GM18498 (cell line): ENCODE measurements around the gene GALNT18.

ENCODE experiments used
- ATAC-seq: cut with Tn5 transposase; IDR thresholded peaks from one replicate; pipeline ENCODE4 v1.9.1; 2021; ENCODE audit warnings: mild to moderate bottlenecking, moderate library complexity; ENCODE audit not compliant: unreplicated experiment

Gene GALNT18

DNA sequence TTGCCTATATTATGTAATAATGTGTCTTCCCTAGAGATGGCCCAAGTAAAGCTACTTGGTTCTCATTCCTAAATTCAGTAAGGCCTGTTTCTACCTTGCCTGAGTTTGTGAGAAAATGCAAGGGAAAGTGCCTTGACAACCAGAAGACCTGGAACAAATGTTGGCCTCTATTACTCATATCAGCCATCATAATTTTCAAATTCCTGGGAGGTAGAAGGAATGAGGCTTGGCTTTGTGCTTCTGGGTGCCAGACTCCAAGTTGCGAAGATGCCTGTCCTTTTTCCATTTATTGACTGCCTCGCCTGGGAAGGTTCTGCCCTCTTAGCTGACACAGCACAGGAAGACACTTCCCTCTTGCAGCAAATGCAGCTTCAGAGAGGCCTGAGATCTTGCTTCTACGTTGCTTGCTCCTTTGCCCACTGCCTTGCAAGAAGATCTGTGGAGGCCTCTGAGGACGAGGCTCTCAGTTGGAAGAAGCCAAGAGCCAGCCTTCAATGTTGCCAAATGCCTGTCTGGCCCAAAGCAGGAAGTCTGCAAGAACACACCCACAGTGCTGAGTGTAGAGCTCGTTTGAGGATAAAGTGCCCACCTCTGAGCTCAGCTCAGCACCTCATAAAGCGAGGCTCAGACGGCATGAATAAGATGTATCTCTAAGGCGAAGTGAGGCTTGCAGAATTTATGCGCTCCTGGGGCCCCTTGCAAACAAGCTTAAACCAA, 120.1 kb downstream of the GALNT18 start:
- ATAC-seq, result no peak

- ATAC-seq, result no peak
Measured at GRCh38 chr11:11500744-11501487, 120.9 kb downstream of the GALNT18 start.

DNA sequence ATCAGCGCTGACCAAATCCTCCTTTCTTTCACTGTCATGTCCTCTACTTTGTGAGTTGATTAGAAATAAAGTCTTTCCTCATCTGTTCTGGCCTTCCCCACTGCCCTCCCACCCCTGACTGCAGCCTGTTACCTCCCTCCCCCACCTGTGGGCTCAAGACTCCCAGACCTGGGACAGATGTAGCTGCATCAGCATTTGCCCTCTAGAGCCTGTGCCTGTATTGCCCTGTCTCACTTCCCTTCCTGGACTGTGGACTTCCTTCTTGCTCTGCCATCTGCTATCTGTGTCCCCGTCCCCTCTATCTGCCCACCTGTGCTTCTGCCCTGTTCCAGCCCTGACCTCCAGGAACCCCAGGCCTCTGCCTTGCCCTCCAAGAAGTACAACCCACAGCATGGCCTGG, 122.5 kb downstream of the GALNT18 start:
- no peak for ATAC-seq

DNA sequence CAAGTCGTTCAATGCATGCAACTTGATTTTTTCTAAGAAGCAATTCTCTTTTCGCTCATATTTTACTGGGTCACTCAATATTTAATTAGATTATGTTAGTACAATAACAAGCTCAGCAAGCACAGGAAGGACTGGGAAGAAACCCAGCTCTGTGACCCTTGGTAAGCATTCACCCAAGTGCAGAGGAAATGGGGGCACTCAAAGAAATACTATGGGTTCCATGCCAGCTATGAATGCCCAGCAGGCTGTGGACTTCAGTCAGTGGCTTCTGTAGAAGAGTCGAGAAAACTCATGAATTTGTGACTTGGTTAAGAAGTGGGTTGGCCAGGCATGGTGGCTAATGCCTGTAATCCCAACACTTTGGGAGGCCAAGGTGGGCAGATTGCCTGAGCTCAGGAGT, 123.6 kb downstream of the GALNT18 start:
- no peak for ATAC-seq

- no peak for ATAC-seq
Measured at GRCh38 chr11:11496879-11497278, 124.9 kb downstream of the GALNT18 start.

DNA sequence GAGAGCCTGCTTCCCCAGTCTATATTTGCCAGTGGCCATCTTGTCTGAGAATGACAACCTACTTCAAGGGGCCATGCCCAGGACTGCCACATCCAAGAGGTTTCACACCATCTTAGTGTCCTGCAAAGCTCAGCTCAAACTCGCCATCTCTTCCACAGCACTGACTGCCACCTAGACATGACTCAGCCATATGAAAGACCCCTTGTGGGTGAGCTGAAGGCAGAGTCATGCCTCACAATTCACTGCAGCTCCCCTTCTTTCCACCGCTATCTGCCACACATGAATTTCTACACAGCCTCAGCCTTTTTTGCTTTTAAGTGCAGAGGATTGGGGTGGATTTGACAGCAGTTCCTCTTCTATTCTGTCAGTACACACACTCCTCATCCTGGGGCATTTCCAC, 127.5 kb downstream of the GALNT18 start:
- ATAC-seq, result no peak

- ATAC-seq, result no peak
Measured at GRCh38 chr11:11493698-11494097, 128.1 kb downstream of the GALNT18 start.

DNA sequence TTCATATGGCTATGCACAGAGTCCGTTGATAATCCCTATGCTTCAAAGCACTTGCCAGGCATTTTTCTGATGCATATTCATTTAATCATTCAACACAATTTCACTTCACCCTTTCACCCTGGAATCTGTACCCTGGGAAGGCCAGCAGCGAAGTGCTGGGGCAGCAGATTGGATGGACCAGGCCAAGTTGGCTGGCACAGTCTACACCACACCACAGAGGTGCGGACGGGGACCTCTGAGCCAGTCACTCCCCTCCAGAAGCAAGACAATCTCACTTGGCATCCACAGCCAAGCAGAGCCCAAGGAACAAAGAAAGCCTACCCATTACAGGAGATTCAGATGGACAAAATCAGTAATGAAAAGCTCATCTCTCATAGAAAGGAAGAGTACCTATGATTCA, 130.2 kb downstream of the GALNT18 start:
- no peak for ATAC-seq

- no peak for ATAC-seq
Measured at GRCh38 chr11:11491014-11491413, 130.8 kb downstream of the GALNT18 start.

DNA sequence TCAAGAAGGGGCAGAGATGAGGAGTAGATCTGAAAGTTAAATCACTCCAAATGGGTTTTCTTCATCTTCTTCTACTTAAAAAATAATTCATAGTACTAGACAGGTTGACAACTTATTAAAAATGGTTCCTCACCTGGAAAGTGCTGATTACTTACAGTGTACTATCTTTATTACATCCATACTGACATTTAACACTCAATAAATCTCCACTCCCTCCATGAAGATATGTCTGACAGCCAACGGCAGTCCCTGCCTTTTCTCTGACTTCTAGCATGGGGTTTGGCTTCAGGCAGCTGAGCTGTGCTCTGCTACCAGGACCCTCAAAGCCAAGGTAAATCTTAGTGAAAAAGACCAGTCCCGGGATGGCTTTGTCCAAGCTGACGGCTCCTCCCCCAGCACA, 135.4 kb downstream of the GALNT18 start:
- ATAC-seq, result no peak

- no peak for ATAC-seq
Measured at GRCh38 chr11:11486002-11486401, 135.8 kb downstream of the GALNT18 start.

- no peak for ATAC-seq
Measured at GRCh38 chr11:11483627-11484026, 138.2 kb downstream of the GALNT18 start.

DNA sequence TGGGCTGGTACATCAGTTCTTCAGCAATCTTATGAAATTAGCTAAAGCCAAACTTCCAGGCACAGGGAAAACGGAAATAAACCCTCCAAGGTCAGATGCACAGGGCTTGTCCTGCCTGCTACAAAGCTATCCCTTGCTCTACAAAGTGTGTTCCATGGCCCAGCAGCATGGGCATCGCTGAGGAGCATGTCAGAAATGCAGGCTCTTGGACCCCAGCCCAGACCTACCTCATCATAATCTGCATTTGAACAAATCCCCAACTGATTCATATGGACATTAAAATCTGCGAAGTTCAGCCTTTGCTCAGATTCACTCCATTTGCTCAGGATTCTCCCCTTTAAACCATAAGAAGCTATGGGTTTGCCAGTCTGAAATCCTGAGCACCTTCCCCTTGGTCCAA, 139.1 kb downstream of the GALNT18 start:
- ATAC-seq, result no peak

- no peak for ATAC-seq
Measured at GRCh38 chr11:11481371-11481770, 140.4 kb downstream of the GALNT18 start.

DNA sequence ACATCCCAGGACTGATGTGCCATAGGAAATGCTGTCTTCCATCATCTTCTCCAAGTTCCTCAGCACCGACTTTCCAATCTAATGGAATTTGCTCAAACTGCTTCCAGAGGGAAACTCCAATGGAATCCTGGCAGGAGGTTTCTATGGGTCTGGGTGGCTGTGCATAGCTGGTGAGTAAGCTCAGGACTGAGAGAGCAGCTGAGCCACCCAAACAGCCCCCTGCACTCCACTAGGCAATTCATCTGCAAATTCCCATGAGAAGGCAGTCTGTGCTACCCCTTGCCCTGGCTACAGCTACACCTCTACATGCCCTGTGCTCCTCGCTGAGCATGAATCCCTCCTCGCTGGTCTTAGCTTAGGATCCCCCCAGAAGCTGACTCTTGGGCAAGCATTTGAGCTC, 140.8 kb downstream of the GALNT18 start:
- no peak for ATAC-seq

DNA sequence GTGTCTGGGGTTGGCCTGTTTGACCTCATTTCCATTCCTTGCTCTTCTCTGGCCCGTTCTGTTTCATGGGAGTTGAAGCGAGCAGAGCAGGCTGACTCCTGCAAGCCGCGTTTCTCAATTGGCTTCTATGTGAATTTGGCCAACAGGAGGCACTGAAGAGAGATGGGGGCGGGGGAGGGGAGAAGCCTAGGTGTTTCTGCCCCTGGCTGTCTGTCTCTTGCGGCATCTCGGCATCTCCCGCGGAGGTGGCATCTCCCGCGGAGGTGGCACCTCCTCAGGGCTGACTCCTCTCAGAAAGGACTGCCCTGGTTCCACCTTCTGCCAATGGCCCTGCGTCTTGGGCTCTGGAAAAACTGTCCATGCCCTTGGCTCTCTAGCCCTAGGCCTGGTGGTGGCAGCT, 143.1 kb downstream of the GALNT18 start:
- no peak for ATAC-seq

DNA sequence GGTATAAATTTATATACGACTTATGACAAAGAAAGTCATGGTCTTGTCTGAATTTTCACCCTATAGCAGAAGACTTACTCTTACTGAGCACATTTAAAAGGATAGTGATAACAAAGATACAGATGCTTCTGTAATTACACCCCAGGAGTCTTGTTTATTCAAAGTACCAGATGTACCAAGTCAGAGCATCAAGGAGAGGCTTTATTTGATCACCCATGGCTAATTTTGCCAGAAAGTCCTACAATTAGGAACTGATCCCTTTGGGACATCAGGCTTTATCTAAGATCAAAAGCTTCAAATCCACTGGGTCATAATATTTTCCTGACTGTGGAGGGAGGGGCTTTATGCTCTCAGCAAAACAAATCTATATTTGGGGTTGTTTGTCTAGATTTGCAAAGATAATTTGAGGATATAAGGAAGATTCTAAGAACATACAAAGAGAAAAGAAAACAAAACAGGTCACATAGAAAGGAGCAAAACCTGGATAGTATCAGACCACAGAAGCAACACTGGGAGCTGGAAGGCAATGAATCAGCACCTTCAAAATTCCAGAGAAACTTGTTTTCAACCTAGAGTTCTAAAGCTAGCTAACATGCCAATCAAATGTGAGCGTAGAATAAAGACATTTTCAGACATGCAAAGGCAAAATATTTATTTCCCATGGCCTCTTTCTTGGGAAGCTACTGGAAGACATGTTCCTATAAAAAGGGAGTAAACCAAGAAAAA, 143.9 kb downstream of the GALNT18 start:
- no peak for ATAC-seq

DNA sequence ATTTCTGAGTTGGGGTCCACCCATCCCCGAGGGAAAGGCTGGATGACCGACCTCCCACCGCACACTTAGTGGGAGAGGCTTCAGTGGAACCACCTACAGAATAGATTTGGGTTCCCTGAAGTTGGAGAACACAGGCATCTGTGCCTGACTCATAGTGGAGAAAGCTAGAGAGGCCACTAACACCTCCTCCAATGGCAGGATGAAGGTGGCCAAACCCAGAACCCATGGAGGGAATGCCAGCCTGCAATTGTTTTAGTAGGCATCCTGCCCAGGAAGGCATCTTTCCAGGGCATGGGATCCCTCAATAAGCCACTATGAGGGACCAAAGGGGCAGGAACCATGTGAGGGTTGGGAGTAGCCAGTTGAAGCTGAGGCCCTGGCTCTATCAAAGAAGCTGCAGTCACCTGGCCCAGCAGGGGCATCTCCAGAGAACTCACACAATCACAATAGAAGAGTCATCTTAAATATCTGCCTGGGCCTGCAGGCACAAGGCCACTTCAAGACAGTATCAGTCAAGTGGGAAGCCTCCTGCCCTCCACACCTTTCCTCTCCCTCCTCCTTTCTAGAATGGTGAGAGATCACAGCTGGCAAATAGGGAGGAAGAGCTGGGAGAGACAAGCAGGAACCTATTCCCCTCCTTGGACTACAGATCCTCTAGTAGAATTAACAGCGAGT, 144.7 kb downstream of the GALNT18 start:
- ATAC-seq, result no peak

GRCh38 chr11:11476499-11476898, 145.3 kb downstream of the GALNT18 start:
- no peak for ATAC-seq

- no peak for ATAC-seq
Measured at GRCh38 chr11:11472106-11472505, 149.7 kb downstream of the GALNT18 start.

- no peak for ATAC-seq
Measured at GRCh38 chr11:11471201-11471600, 150.6 kb downstream of the GALNT18 start.
